Middle frontal gyrus (tissue), 1 donor: ENCODE results near the gene TUBA1A.
"Not testable (repeated sequence)": the region's sequence is repeated elsewhere in the genome, so short reads cannot be mapped to it uniquely, and the experiment has no call there.

Experiments
- DNase-seq: peaks from one replicate; pipeline ENCODE4 v3.0.0-alpha.2; 2015; ENCODE audit warnings: low spot score; ENCODE audit errors: extremely low spot score

Gene TUBA1A

DNA sequence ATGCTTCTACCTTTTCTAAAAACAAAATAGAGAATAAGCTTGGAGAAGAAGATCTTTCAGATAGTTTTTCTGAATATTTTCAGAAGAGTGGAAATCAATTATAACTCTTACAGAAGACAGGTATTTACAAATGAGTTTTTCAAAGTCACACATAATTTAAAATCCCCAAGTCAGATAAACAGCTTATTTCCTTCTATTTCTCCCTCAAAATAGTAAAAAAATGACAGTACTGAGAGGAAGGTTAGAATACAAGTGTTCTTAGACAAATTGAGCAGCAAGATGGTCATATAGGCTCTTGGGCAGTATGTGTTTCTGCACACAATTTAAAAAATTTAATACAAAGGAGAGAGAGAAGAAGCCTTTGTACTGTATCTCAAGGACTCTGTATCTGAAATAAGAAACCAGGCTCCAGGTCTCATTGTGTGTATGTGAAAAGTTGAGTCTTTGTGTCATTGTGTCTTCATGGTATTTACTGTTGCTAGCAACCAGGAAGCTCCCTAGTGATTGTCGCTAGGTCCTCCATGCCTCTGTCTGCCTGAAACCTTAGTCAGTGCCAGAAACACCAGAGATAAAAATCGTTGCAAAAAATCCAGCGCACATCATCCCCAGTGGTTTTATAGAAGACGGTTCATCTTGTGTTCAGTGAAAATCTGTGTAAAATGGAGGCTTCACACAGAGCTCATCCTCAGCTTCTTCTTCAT, 12.9 kb upstream of the TUBA1A start:
- DNase-seq, result no peak

DNA sequence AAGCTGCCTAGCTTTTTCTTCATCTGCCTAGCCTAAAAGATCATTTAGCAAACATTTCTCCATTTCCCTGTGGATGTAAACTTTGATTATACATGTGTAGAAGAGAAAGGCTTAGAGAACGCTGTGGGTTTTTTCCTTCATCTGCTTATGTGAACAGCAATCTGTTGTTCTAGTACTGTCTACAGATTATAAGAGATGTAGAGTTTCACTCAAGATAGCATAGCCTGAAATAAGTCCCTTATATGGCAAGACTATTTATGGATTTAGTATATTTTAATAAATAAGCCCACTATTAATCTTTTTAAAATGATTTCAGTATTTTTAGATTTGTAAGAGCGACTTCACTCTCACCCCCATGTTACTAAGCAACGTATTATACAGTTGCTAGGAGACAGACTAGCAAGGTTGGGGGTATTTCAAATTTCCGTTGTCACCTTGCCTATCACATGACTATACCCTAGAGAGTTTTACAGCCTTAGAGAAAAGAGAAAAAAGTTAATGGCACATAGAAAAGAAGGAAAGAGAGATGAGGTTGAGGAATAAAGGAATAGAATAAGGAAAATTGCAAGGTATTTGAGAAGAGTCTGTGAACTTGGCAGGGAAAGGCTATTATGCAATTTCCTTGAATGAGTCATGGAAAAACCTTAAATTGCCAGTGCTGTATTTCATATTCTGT, 12.2 kb upstream of the TUBA1A start:
- no peak for DNase-seq

DNA sequence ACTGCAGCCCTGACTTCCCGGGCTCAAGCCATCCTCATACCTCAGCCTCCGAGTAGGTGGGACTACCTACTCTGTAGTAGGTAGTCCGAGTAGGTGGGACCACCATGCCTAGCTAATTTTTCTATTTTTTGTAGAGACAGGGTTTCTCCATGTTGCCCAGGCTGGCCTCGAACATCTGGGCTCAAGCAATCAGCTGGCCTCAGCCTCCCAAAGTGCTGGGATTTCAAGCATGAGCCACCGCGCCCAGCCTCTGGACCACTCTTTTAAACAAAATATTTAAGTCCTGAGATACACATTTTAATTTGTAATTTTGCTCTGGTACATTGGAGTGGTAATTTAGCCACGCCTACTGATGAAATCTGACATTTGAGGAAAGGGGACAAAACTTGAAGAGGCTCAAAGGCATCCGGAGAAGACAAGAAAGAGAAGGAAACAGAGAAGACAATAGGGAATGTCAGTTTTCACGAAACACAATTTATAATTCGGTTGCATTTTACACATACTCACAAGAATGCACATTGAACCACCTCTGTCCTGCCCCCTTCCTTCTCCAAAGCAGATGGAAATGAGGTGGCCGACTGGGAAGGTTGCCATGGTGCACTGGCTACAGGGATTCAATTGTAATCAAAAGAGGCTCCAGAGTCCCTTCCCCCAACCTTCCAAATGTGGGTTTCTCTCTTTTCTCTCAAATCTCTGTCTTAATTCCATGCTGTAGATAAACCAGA, 9.7 kb upstream of the TUBA1A start:
- peak; percentile 49 for DNase-seq

DNA sequence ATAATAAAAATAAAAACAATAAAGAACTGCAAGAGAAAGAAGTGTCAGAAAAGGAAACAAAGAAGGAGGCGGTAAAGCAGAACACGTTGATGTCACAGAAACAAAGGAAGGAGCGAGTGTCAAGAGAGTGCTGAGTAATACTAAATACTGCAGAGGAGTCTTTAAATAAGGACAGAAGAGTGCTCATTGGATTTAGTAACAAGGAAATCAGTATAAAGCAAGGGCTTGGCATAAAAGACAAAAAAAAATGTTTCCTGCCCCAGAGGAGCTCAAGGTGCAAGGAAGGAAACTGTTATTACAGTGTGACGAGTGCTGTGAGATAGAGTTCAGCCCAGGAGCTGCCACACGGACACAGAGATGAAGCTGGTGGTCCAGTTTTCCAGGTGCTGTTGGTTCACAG, 8.4 kb upstream of the TUBA1A start:
- DNase-seq, result no peak

DNA sequence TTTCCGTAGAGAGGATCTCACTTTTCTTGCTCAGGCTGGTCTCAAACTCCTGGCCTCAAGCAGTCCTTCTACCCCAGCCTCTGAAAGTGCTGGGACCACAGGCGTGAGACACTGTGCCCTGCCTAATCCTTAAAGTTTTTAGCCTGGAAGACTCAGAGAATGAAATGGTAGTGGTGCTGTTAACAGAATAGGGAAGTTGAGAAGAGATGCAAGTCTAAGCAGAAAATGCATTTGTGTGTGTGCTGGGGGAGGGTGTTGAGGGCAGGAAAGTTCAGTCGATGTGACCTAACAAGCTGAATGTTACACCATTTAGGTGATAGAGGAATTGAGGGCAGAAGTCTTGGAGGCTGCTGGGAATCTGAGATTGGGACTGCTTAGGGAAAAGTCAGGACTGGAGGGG, 6.9 kb upstream of the TUBA1A start:
- no peak for DNase-seq

DNA sequence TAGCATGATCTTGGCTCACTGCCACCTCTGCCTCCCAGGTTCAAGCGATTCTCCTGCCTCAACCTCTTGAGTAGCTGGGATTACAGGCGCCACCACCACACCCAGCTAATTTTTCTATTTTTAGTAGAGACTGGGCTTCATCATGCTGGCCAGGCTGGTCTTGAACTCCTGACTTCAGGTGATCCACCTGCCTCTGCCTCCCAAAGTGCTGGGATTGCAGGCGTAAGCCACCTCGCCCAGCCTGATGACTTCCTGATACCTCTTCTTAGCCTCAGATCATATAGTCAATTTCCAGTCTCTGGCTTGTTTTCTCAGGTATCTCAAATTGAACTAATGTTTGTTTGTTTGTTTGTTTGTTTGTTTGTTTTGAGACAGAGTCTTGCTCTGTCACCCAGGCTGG, 4.9 kb upstream of the TUBA1A start:
- not testable (repeated sequence) for DNase-seq

DNA sequence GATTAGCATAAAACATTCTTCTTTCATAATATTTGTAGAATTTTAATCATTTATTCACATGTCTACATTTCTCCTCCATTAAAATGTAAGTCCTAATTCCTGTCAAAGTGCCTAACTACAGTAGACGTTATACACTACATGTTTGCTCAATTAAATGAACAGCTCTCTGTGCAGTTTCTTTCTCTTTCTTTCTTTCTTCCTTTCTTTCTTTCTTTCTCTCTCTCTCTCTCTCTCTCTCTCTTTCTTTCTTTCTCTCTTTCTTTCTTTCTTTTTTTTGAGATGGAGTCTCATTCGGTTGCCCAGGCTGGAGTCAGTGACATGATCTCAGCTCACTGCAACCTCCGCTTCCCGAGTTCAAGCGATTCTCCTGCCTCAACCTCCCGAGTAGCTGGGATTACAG, 2.6 kb upstream of the TUBA1A start:
- DNase-seq, result not testable (repeated sequence)

DNA sequence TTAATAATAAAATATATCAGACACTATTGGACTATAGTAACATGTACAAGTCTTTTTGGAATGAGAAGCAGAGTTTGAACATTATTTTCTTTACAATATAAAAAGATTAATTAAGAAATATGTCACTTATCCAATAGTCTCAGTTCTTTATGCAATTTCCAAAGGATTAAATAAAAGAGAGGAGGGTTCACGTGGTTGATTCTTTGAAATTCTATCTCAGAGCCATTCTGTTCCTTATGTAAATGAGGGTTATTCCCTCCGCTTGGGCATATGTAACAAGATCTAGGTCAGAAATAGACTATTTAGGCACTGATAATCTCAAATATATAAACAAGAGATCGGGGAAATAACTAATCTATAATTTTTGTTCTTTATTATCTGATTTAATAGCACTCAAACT, 2.1 kb upstream of the TUBA1A start:
- no peak for DNase-seq

DNA sequence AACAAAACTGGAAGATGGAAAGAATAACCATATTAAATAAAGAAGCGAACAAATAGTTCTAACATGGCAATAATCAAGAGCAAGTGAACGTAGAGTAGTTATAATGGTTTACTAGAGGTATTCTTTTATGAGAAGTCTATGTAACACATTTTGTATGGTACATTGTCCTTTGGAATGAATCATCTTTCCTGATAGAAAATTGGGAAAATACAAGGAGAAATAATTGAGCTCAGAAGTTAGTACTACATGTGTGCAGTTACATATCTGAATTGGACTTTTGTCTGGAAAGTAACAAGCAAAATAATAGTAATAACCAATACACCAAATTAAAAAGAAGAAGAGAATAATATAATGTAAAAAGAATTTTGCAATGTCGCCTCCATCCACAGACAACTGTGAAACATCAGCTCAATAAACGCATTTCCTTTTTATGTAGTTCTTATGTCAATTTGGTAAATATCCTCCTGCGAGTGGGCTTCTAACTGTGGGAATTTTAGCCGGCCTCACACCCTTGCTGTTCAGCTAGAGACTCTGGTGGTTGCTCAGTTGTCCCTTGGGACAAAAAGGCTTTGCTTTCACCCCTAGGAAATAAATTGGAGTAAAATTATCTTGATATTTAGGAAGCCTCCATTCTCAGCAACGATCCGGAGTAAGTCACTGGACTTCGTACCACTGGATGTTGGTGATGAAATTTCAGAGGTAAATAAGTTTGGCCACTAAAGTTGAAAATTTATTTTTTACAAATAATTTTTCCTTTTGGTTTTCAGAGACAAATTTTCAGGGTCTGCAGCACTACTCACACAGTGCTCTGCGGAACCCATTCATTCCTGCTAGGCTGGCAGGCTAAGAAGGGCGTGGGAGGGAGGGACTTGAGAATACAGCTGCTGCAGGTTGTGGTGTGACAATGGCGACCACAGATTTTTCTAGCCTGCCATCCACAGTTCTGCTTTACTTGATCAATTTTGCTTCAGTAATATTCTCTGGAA, 1.1 kb upstream of the TUBA1A start:
- DNase-seq, result no peak

DNA sequence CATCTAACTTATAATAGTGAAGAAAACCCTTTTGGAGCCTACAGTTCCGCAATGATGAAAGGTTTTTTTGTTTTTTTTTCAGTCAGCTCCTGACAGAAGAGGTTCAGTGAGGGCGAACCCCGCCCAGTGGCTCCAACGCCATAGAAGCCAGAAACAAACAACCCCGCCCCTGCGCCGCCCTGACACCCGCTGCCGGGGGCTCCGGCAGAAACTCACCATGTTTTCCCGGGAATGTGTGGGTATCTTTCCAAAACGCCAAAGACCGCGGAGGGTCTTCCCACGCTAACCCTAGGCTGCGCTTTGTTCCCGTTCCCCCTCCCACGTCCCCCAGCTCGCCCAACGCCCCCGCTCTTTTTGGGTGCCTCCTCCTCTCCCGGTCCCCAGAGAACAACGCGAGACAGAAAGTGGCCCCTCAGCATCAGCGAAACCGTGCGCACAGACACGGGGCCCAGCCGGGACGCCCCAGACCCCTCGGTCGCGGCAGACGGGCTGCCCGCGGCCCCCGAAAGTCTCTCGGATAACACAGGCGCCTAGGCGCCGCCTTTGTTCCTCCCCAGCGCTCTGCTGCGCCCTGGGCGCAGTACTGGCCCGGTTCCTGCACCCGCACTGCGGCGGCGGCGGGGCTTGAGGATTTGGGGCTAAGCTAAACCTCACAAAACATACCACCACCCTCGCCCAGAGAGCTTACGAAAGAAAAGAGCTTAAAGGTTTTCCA, 522 bp downstream of the TUBA1A start:
- no peak for DNase-seq

DNA sequence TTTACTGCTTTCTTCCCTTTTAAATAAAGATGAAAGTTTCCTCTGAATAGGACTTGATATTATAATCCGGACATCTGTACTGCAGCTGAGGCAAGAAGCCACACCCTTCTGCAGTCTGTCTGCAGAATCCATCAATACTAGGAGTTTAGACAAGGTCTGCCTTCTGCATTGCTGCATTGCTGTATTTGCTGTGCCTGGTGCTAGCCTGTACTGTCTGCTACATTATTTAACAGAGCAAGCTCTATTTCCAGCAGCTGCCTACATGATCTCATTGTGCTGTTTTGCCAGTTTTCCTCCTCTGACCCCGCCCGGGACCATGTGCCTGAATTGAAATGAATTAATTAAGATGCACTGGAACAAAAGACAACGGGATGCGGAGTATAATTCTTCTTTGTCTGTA, 1.7 kb downstream of the TUBA1A start:
- peak; percentile 93 for DNase-seq

DNA sequence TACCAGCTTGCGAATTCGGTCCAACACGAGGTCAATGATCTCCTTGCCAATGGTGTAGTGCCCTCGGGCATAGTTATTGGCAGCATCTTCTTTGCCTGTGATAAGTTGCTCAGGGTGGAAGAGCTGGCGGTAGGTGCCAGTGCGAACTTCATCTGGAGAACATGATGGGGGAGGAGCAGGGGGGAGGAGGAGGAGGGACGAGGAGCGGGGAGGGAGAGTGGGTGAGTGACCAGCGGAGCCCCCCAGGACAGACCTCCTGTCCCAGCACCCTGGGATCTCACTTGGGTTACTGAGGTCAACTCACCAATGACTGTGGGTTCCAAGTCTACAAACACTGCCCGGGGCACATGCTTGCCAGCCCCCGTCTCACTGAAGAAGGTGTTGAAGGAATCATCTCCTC, 2.6 kb downstream of the TUBA1A start:
- not testable (repeated sequence) for DNase-seq

DNA sequence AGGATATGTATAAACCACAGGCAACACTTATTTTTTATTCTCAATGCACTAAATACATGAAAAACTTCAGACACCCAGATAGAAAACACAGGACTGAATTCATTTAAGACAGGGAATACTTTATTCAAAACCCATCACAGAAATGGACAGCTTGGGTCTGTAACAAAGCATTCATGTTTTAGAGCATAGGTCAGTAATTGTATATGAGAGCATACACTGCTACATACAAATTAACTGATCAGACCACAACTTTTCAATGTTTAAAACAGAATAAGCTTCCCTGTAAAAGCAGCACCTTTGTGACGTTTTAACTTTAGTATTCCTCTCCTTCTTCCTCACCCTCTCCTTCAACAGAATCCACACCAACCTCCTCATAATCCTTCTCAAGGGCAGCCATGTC, 4.2 kb downstream of the TUBA1A start:
- not testable (repeated sequence) for DNase-seq

DNA sequence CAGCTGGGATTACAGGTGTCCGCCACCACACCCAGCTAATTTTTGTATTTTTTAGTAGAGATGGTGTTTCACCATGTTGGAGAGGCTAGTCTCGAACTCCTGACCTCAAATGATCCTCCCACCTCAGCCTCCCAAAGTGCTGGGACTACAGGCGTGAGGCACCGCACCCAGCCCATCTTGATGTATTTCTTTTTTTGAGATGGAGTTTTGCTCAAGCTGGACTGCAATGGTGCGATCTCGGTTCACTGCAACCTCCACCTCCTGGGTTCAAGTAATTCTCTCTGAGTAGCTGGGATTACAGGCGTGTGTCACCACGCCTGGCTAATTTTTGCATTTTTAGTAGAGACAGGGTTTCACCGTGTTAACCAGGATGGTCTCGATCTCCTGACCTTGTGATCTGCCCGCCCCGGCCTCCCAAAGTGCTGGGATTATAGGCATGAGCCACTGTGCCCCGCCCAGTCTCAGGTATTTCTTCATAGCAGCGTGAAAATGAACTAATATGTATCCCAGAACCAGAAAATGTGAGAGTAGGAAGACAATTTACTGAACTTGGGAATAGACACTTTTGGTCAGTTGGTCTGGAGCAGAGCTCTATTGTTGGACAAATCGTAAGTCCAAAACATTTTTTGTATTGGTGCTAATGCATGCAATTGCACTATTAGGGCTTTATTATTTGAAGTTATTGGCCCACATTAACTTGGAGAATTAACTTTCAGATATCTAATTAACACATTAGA, 5.5 kb downstream of the TUBA1A start:
- not testable (repeated sequence) for DNase-seq

DNA sequence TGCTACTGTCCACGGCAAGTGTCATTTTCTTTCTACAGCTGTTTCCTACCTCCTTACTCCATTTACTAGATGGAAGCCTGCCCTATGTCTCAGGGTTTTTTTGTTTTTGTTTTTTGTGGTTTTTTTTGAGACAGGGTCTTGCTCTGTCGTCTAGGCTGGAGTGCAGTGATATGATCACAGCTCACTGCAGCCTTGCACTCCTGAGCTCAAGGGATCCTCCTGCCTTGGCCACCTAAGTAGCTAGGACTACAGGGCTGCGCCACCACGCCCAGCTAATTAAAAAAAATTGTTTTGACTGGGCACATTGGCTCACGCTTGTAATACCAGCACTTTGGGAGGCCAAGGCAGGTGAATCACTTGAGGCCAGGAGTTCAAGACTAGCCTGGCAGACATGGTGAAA, 14.7 kb downstream of the TUBA1A start:
- no peak for DNase-seq

DNA sequence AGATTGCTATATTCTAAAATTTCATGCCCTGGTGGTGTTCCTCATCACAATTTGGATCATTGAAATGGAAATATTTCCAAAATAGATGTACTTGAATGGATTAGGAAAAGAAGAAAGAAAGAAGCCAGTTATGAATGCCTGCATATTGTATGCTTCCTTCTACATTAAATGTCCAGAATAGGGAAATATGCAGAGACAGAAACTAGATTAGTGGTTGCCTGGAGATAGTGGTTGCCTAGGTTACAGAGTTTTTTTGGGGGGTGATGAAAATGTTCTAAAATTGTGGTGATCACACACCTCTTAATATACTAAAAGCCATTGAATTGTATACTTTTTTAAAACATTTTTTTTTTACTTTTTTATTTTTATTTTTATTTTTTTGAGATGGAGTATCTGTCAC, 18.0 kb downstream of the TUBA1A start:
- DNase-seq, result no peak

DNA sequence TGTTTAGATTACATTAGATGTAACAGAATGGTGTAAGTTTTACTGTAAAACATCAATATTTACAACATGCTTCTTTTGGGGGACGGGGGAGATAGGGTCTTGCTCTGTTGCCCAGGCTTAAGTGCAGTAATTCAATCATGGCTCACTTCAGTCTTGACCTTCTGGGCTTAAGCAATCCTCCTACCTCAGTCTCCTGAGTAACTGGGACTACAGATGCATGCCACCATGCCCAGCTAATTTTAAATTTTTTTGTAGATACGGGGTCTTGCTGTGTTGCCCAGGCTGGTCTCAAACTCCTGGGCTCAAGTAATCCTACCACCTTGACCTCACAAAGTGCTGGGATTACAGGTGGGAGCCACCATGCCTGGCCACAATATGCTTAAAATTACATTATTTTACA, 23.8 kb downstream of the TUBA1A start:
- DNase-seq, result no peak

DNA sequence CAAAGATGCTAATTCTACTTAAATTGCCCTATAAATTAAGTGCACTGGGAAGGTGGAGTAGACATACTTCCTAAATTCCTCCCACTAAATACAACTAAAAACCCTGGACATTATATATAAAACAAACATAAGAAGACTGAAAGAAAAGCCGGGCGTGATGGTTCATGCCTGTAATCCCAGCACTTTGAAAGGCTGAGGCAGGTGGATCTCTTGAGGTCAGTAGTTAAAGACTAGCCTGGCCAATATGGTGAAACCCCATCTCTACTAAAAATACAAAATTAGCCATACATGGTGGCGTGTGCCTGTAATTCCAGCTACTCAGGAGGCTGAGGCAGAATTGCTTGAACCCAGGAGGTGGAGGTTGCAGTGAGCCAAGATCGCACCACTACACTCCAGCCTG, 27.0 kb downstream of the TUBA1A start:
- not testable (repeated sequence) for DNase-seq

DNA sequence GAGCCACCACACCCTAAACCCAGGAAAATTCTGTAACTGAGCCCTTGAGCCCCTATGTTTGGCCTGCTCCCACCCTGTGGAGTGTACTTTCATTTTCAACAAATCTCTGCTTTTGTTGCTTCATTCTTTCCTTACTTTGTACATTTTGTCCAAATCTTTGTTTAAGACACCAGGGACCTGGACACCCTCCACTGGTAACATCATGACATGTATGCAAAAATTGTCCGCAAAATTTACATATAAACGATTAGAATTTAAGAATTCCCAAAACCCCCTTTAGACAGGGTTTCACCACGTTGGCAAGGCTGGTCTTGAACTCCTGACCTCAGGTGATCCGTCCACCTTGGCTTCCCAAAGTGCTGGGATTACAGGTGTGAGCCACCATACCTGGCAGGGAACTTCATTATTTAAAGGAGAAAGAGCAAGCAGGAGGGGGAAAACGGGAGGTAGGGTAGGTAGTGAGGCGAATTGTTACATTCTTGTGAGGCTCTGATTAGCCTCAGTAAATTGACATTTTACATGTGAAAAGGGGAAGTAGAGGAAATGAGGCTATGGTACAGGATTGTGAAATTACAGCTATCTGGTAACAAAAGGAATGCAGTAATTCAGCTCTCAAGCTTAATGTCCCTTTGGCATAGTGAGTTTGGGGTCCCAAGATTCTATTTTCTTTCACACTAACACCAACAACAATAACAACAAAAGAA, 27.6 kb downstream of the TUBA1A start:
- no peak for DNase-seq
